Measurements from ENCODE around the gene MAPKAPK3. TPM values are rescaled to one million over a fixed set of nuclear protein-coding genes. Genes with fewer than 3 reads are reported as not detected.

The MAPKAPK3 gene
- total RNA-seq, 1 experiment from 2014 or later = 23.7 TPM

DNA sequence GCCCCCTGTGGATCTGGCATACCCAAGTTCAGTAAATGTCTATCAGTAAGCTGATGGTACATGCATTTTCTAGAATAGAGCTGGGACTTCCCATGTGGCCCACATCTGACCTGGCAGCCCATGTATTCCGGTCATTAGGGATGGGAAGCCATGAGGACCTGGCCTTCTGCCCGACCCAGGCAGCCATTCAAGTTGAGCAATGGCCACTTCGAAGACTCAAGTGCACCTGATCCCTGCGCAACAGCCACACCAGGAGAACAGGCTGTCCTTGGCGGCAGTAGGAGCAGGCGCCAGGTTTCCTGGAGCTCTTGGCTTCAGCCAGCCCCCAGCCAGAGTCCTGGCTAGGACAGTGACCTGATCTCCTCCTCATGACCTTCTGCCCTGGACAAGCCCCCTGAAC, 33.1 kb upstream of the MAPKAPK3 start:
- H3K9me3 ChIP-seq = no peaks in the 10 kb centered on the region
- no peak overlapping the region for H3K4me3 ChIP-seq
- DNase-seq = no peak
- no peaks in the 10 kb centered on the region for H3K36me3 ChIP-seq
- no peaks in the 10 kb centered on the region for H3K27me3 ChIP-seq

DNA sequence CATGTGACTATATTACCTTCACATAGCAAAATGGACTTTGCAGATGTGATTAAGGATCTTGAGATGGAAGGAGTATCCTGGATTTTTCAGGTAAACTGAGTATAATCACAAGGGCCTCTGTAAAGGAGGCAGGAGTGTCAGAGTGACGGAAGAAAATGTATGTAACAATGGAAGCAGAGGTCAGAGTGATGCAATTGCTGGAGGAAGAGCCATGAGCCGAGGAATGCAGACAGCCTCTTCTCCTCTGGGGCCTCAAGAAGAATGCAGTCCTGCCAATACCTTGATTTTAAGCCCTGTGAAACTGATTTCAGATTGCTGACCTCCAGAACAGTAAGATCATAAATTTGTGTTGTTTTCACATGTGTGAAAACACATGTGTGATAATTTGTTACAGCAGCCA, 32.6 kb upstream of the MAPKAPK3 start:
- Histone ChIP-seq H3K9me3 (no peaks in the 10 kb centered on the region), H3K4me3 (no peak overlapping the region), H3K36me3 (no peaks in the 10 kb centered on the region), H3K27me3 (no peaks in the 10 kb centered on the region)
- DNase-seq = no peak

DNA sequence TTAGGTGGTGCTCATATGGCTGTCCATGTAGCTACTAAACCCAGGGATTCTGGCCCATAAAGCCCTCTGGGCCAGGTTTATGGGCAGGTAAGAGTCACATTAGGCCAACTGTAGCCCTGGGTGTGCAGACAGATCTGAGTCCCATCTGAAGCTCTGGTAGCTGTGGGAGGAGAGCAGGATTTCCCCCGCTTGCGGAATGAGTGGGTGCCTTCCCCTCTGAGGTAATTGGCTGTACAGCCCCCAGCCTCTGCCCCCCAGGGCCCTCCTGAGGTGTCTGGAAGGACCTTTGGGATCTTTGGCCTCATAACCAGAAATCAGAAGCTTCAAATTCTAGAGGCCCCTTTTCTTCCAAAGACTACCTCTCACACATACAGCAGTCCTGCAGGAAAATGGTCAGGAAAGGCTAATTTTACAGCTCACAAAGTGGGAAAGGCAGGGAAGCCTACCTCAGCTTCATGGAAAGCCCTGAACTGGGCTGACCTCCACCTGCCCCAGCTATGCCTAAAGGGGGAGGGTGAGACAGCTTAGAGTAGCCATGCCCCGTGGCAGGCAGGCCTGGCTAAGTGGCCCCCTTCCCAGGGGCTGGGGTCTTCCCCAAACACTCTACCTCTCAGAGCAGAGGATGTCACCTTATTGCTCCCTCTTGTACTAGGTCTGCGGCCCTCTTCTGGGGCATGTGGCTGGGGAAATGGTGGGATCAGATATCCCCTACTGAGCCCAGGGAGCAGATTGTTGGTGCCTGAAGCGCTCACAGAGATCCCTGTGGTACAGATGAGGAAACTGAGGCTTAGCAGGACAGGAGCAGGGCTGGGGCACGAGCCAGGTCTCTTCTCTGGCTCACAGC, 30.8 kb upstream of the MAPKAPK3 start:
- no peaks in the 10 kb centered on the region for H3K36me3 ChIP-seq
- H3K27me3 ChIP-seq = no peaks in the 10 kb centered on the region
- DNase-seq = no peak
- no peaks in the 10 kb centered on the region for H3K9me3 ChIP-seq
- H3K4me3 ChIP-seq = no peak overlapping the region

DNA sequence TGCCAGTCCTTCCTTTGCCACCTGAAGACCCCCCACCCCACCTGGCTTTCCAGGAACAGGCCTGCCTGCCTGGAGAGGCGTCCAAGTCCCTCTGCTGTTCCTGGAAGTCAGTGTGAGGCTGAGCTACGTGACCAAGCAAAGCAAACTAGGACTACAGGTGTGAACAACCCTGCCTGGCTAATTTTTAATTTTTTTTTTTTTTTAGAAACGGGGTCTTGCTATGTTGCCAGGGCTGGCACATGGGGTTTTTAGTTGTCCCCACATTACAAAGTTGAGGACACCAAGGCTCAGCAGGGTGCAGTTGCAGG, 30.2 kb upstream of the MAPKAPK3 start:
- H3K9me3 ChIP-seq = no peaks in the 10 kb centered on the region
- H3K4me3 ChIP-seq = no peak overlapping the region
- H3K27me3 ChIP-seq = no peaks in the 10 kb centered on the region
- H3K36me3 ChIP-seq = no peaks in the 10 kb centered on the region
- no peak for DNase-seq

DNA sequence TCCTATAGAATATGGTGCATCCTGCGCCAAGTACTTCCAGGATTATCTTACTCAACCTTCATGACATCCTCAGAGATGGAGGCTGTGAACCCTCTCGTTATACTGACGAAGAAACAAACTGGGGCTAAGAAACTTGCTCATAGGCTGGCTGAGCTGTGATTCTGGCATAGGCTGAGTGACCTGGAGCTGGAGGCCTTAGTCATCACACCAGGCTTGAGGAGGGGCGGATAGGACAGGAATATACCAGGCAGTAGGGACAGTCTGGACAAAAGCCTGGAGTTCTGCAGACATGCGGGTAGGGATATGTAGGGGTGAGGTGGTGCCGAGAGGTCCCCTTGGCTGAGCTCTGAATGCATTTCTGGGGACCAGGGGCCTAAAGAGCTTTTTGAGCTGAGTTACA, 29.6 kb upstream of the MAPKAPK3 start:
- no peak for DNase-seq

DNA sequence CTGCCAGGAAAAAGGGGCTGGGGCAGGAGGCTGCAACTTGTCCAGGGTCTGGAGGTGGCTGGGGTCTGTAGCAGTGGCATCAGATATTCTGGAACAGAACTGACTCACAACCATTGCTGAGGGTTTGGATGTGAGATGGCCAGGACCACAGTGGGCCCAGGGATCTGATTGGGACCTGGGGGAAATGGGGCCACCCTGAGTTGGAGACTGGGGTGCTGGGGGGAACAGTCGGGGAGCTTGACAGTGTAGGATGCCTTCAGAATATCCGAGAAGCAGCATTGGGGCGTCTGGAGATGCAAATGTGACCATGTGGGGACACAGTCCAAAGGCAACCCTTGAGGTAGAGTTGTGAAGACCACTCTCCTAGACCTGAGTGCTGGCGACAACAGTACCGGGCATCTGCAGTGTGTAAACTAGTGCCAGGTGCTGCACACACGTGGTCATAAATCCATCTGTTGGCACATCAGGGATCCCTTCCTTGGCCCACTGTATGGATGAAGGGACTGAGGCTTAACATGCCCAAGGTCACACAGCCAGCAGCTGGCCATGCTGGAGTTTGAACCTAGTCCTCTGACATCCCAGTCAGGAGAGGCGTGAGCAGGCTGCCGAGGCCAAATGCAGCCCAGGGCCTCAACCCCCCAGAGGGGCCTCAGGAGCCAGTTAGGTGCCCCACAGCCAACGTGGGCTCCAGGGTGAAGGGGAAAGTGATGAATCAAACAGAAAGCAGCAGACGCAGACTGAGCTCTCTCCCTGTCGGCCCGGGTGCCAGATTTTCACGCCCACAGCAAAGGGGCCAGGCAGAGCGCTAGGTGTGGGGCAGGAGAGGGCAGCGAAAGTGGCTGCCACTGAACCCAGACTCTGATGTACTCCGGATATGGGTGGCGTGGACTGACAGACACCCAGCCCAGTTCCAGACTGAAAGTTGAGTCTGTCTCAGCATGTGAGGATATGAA, 28.9 kb upstream of the MAPKAPK3 start:
- no peaks in the 10 kb centered on the region for H3K27me3 ChIP-seq
- no peaks in the 10 kb centered on the region for H3K9me3 ChIP-seq
- H3K4me3 ChIP-seq = no peak overlapping the region
- H3K36me3 ChIP-seq = no peaks in the 10 kb centered on the region
- DNase-seq = no peak

More for the DNA sequence above, 29.6 kb upstream of the MAPKAPK3 start:
- no peaks in the 10 kb centered on the region for H3K9me3 ChIP-seq
- H3K36me3 ChIP-seq = no peaks in the 10 kb centered on the region
- H3K4me3 ChIP-seq = no peak overlapping the region
- no peaks in the 10 kb centered on the region for H3K27me3 ChIP-seq

DNA sequence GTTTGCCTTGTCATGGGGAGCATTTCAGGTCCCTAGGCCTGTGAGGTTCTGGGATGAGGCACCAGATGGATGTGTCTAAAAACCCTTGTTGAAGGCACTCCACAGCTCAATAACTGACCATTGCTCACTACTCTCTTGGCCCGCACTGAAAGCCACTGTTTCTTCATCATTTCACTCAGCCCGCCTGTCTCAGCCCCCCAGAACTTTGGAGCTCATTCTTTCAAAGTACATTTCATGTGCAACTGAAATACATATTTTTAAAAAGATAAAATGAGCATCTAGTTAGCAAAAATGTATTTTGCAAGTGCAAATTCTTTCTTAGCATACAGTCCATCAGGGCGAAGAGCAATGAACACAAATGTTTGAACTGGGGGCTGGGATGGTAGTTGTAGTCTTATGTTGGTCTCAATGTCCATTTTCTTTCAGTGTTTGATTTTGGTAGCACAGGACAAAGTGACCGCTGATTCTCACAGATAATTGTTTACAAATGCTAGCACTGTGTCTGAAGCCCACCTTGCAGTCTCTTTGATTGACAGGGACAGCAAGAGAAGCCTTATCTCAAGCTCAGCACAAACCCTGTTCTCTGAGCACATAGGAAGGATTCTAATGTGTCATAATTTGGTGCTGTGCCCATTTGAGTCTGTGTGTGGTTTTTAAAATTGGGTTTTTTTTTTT, 28.1 kb upstream of the MAPKAPK3 start:
- Histone ChIP-seq H3K36me3 (no peaks in the 10 kb centered on the region), H3K27me3 (no peaks in the 10 kb centered on the region), H3K4me3 (no peak overlapping the region), H3K9me3 (no peaks in the 10 kb centered on the region)
- no peak for DNase-seq

DNA sequence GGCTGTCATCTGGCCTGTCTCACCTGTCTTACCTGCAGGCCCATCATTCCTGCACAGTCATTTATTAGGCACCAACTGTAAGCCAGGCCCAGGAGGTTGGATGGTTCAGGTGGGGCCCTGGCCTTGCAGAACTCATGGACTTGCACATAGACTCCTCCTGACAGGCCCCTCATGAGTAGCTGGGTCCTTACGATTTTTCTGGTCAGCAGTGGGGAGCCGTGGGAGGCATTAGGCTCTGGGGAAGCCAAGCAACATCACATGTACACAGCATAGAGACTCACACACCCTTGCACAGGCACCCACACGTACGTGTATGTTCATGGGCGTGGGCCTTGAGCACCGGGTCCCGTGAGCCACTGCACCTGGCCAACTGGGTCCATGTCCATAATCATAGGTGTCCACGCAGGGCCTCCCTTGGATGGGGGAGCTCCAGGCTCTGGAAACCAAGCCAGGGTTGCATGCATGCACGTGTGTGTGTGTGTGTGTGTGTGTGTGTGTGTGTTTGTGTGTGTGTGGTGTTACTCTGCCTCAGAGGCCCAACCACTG, 25.7 kb upstream of the MAPKAPK3 start:
- Histone ChIP-seq H3K9me3 (no peaks in the 10 kb centered on the region), H3K4me3 (no peak overlapping the region), H3K36me3 (no peaks in the 10 kb centered on the region), H3K27me3 (no peaks in the 10 kb centered on the region)
- DNase-seq = no peak

DNA sequence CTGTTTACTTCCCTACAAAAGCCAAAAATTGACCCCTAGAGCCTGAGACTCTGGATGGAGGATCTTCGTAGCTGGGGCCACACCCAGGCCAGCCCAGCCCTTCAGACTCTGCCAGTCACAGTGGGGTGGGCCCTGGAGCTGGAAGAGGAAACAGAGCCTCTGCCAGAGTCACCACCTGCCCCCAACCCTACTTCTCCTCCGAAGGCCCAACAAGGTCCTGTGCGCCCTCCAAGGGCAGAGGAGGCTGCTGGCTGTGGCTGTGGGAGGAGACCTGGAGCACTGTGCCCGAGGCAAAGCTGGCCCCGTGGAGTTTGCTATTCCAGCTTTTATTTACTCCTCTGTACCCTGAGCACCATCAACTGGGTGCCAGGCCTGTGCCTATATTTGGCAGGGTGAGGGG, 24.4 kb upstream of the MAPKAPK3 start:
- Histone ChIP-seq H3K4me3 (no peak overlapping the region), H3K27me3 (no peaks in the 10 kb centered on the region), H3K9me3 (no peaks in the 10 kb centered on the region), H3K36me3 (no peaks in the 10 kb centered on the region)
- no peak for DNase-seq

DNA sequence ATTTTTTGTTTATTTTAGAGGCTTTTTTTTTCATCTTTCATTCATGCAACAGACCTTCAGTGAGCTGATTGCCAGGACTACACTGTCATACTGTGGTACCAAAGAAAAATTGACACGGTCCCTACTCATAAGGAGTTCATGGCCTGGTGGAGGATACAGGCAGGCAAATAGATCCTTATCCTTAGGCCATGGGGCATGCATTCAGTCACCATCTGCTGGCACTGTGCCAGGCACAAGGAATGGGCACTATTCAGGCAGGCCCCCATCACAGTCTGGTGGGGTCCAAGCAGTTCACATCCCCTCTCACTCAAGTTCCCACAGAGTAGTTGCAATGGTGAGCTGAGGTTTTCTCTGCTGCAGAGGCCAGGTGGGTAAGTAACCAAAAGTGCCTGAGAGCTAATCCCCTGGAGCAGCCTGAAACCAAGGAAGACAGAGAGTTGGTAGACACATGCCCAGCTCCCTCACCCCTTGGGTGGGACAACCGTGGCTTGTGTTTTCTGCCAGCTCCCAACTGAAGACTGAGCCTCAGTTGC, 22.6 kb upstream of the MAPKAPK3 start:
- Histone ChIP-seq H3K4me3 (no peak overlapping the region), H3K27me3 (no peaks in the 10 kb centered on the region), H3K9me3 (no peaks in the 10 kb centered on the region), H3K36me3 (no peaks in the 10 kb centered on the region)
- DNase-seq = no peak

DNA sequence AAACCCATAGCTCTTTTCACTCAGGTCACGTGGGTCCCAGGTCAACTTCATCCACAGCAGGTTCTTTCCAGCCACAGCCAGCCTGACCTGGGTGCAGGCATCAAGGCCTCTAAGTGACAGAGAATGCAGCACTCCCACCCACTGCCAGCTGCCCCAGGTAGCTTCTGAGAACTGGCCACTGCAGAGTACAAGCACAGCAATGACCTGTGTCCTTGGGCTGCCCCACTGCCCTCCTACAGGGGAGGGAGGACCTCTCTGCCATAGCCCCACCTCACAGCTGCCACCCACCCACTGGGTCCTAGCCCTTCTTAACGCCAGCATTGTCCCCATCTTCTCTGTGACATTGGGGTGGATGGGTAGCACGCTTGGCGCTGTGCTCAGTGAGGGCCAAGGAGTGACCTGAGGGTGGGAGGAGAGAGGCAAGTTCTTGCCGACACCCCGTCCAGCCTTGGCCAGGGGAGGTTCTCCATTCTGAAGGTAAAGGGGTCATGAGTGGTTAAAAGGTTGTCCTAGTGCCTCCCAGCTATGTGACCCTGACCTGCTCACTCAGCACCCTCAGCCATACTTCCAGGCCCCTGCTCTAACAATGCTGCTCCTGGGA, 17.7 kb upstream of the MAPKAPK3 start:
- Histone ChIP-seq H3K36me3 (no peaks in the 10 kb centered on the region), H3K27me3 (no peaks in the 10 kb centered on the region), H3K4me3 (no peak overlapping the region), H3K9me3 (no peaks in the 10 kb centered on the region)
- DNase-seq = no peak

DNA sequence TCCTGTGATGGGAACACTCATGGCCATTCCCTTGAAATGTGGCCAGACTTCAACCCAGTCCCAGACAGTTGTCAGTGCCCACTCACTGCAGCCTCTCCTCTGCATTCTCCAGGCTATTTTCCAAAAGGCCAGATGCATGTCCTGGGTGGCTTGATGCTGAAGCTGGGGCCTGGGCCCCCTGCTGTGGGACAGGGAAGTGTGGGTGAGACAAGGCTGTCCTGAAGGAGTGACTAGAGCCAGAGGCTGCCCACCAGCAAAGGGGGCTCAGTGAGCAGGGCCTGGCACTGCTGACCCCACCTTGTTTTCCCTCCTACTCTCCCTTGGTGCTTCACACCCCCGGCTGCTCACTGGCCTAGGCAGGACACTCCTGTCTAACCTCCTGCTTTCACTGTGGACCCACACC, 17.2 kb upstream of the MAPKAPK3 start:
- H3K27me3 ChIP-seq = no peaks in the 10 kb centered on the region
- H3K9me3 ChIP-seq = no peaks in the 10 kb centered on the region
- no peak overlapping the region for H3K4me3 ChIP-seq
- H3K36me3 ChIP-seq = no peaks in the 10 kb centered on the region
- peak; percentile 25 for DNase-seq

DNA sequence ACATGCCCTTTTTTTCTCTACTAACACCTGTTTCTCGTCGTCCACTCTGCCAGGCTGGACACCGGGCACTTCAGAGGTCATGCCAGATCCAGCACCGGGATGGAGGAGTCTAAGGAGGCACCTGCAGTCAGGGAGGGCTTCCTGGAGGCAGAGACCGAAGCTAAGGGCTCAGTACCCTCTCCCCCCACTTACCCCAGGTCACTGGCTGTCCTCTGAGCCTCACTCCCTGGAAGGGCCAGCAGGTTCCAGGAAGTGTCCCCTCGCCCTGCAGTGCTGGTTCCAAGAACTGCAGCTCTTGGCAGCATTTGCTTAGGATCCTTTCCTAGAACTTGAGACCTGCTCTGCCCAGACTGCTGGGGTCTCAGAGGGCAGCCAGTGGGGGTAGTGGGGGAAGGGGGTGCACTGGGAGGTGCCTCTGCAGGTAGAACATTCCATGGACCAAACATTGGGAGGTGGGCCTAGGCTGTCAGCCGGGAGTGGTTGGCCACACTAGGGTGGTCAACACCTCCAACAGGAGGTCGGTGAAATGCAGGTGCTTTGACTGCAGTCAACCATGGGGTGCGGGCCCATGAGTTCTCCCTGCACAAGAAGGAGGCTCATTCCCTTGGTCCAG, 16.7 kb upstream of the MAPKAPK3 start:
- Histone ChIP-seq H3K36me3 (no peaks in the 10 kb centered on the region), H3K27me3 (no peaks in the 10 kb centered on the region), H3K4me3 (no peak overlapping the region), H3K9me3 (no peaks in the 10 kb centered on the region)
- no peak for DNase-seq

DNA sequence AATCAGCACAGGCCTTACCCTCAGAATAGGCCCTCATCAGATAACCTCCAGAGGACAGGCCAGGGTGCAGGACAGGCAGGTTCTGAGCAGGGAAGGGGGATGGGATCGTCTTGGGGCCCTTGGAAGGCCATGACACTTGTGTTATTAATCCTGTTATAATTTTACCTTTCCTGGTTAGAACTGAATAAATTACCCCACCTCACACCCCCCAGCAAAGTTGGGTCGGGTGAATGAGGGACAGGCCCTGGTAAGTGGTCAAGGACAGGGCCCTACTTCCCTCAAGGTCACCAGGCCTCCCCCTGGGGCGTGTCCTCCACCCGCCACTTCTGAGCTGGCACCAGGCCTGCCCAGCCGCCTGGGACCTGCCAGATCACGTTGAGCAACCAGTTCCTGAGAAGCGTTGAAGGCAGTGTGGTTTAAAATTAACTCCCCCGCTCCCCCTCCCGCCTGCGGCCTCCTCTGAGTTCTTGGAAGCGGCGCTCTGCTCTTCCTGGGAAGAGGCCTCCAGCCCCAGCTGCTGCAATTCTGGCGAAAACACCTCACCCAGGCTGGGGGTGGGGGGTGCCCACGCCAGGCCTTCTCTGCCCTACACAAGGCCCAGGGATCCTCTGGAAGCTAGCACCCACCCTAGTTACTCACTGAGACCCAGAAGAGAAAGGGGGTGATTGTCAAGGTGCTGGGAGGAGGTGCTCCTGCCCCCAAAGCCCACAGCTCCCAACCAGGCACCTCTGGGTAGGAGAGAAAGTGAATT, 15.9 kb upstream of the MAPKAPK3 start:
- H3K4me3 ChIP-seq = no peak overlapping the region
- H3K27me3 ChIP-seq = no peaks in the 10 kb centered on the region

DNA sequence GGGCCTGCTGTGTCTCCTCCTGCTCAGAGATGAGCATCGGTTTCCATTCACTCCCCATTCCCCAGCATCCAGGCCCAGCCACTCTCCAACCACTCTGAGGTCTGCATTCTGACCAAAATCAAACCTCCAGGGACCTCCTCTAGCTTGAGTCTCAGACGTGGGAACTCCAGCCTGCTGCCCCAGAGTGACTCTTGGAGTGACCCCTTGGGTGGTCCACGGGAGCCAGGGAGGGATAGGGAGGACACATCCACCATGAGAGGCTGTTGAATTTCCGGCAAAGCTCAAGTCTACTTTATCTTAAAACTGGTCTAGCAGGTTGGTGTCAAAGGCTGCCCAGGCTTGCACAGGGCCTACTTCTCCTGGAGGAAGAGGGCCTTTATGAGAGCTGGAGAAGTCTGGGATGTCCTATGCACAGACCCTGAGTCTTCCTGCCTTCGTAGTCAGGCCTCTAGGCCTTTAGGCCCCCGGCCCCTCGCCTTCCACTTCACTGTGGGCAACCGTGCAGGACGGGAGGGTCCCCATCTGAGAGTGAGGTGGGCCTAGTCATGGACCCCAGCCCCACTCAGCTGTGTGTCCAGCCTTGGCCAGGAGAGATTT, 14.3 kb upstream of the MAPKAPK3 start:
- no peak overlapping the region for H3K4me3 ChIP-seq
- DNase-seq = no peak
- no peaks in the 10 kb centered on the region for H3K36me3 ChIP-seq
- no peaks in the 10 kb centered on the region for H3K9me3 ChIP-seq
- no peaks in the 10 kb centered on the region for H3K27me3 ChIP-seq

More for the DNA sequence above, 15.9 kb upstream of the MAPKAPK3 start:
- no peaks in the 10 kb centered on the region for H3K9me3 ChIP-seq
- peak; percentile 91 for DNase-seq
- H3K36me3 ChIP-seq = no peaks in the 10 kb centered on the region

Data from MG63 (cell line).